ENCODE results near the gene RBM19.

Gene RBM19

GRCh38 chr12:113798552-113798951, 167.6 kb downstream of the RBM19 start:
- no peak for DNase-seq

DNA sequence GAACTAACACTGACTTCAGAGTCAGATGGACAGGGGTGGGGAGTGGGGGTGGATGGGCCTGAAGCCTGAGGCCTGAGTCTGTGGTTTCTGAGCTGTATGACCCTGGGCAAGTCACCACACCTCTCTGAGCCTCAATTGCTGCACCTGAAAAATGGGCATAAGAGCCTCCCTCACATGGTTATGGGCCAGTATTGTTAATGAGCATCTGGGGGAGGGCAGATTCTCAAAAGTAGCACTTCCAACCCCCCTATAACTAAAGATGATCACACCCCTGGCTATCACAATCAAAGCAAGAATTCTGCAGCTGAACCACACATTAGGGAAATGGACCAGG, 168.6 kb downstream of the RBM19 start:
- DNase-seq, result no peak

GRCh38 chr12:113796852-113797534, 169.1 kb downstream of the RBM19 start:
- no peak for DNase-seq

- no peak for DNase-seq
Measured at GRCh38 chr12:113796066-113796827, 169.9 kb downstream of the RBM19 start.

DNA sequence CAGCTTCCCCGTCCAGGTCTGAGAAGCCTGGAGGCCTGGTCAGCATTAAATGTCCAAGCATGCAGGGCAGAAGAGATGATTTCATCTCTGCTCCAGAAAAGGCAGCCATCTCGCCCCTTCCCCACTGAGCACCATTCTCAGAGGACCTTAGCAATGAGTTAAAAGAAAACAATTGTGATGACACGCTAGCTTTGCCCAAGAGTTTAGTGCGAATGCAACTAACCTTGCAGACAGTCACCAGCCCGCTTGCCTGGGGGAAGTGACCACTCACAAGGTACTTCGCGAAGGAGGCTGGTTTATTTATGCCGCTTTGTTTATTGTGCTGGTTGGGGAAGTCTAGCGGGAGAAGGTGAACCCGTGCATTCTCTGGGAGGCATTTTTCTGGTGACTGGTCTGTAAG, 170.7 kb downstream of the RBM19 start:
- no peak for DNase-seq

- DNase-seq, result no peak
Measured at GRCh38 chr12:113794774-113795173, 171.4 kb downstream of the RBM19 start.

- no peak for DNase-seq
Measured at GRCh38 chr12:113793250-113793649, 172.9 kb downstream of the RBM19 start.

- no peak for DNase-seq
Measured at GRCh38 chr12:113792450-113792849, 173.7 kb downstream of the RBM19 start.

- peak; percentile 80 for DNase-seq
Measured at GRCh38 chr12:113788020-113788856, 177.9 kb downstream of the RBM19 start.

- no peak for DNase-seq
Measured at GRCh38 chr12:113786107-113786506, 180.0 kb downstream of the RBM19 start.

- no peak for DNase-seq
Measured at GRCh38 chr12:113783811-113784210, 182.3 kb downstream of the RBM19 start.

DNA sequence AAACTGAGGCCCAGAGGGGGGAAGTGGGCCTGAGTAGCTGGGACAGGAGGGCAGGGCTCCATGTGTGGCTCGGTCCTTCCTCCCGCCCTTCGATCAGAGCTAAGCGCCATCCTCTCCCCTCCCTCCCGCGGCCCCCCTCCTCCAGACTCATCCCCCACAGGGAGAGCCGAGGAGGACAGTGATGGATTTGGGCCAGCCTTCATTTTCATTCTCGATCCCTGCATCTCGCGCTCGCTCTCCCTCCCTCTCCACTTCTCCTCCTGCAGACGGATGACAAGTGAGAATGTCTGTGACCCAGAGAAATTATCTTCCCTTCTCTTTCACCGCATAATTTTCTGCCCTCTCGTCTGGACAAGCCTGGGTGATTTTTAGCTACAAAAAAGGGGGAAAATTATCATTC, 183.3 kb downstream of the RBM19 start:
- DNase-seq, result no peak

GRCh38 chr12:113781415-113782198, 184.5 kb downstream of the RBM19 start:
- peak; percentile 43 for DNase-seq

DNA sequence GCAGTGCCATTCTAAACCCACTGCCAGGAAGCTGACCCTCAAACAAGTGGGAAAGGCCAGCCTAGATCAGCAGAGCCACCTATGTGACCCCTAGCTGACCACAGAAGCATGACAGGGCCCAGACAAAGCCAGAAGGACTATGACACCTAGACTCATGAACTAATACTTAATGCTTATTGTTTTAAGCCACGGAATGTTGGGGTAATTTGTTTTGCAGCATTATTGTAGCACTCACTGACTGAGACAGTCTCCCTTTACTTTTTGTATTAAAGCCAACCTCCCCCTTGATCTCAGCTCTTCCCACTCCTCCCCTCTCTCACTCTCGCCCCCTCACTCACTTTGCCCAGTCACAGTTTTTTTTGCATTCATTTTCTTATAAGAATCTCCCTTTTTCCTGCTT, 186.4 kb downstream of the RBM19 start:
- no peak for DNase-seq

- no peak for DNase-seq
Measured at GRCh38 chr12:113778432-113779132, 187.5 kb downstream of the RBM19 start.

DNA sequence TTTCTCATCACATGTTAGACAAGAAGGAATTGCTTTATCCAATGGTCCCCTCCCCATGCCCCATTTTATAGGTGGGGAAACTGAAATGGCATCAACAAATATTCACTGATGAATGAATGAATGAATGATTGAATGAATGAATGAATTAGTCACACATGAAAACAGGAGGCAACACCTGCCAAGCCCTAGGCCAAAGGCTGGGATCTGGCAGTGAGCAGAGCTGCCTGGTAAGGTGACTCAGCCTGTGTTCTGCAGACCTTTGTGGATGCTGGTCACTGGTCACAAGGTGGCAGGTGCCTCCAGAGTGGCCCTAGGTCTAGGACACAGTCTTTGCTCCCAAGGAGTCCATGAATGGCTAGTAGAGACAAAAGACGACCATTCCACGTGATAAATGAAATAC, 188.4 kb downstream of the RBM19 start:
- DNase-seq, result no peak

DNA sequence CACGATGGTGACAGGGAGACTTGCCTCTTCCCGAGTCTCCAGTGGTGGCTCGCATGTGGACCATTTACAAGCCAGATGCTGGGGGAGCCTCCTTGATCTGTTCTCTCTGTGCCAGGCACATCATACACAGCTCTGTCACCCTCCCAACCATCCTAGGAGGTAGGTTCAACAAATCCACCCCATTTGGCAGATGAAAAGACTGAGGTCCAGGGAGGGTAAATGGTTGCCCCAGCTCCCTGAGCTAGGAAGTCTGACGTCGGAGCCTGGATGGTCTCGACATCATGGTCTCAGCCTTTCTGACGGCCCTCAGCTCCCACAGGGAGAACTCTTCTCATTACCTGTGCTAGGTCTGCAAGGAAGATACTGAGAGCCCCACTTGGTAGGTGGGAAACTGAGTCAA, 189.6 kb downstream of the RBM19 start:
- no peak for DNase-seq

GRCh38 chr12:113774526-113774925, 191.6 kb downstream of the RBM19 start:
- no peak for DNase-seq

- no peak for DNase-seq
Measured at GRCh38 chr12:113772505-113773030, 193.6 kb downstream of the RBM19 start.

- DNase-seq, result no peak
Measured at GRCh38 chr12:113770389-113770865, 195.7 kb downstream of the RBM19 start.

GRCh38 chr12:113769305-113769704, 196.8 kb downstream of the RBM19 start:
- DNase-seq, result no peak

DNA sequence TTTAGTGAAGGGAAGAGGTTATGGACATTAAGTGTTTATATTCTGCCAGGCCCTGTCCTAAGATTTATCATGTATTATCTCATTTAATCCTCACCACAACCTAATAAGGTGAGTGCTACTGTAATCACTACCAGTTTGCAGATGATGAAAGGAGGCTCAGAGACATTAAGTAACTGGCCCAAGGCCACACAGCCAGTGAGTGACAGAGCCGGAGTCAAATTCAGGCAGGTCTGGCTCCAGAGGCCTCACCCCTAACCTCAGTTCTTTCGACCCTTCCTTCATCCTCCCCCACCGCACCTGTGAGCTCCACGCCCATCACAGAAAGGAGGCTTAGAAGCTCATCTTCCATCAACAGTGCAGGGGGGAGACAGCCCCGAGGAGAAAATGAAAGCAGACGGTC, 197.3 kb downstream of the RBM19 start:
- DNase-seq, result no peak
